Measurements from ENCODE around the gene ZNF490. TPM values are rescaled to one million over a fixed set of nuclear protein-coding genes. Genes with fewer than 3 reads are reported as not detected.
"Not testable (repeated sequence)": the region's sequence is repeated elsewhere in the genome, so short reads cannot be mapped to it uniquely, and the experiment has no call there.

ZNF490 gene
- polyA plus RNA-seq, 1 donor, result 5.7 TPM

- DNase-seq, result no peak
Measured at GRCh38 chr19:12623361-12624031, 12.9 kb upstream of the ZNF490 start.

GRCh38 chr19:12621253-12622024 is 10.8 kb upstream of the ZNF490 start:
- not testable (repeated sequence) for DNase-seq

GRCh38 chr19:12617646-12618045 is 7.0 kb upstream of the ZNF490 start:
- DNase-seq, result no peak

GRCh38 chr19:12611361-12611699 is 717 bp upstream of the ZNF490 start:
- DNase-seq, result peak; percentile 85

- no peak for DNase-seq
Measured at GRCh38 chr19:12607631-12608030, 3.0 kb downstream of the ZNF490 start.

- no peak for DNase-seq
Measured at GRCh38 chr19:12606796-12607195, 3.8 kb downstream of the ZNF490 start.

GRCh38 chr19:12603714-12604113 is 6.9 kb downstream of the ZNF490 start:
- DNase-seq, result no peak

- DNase-seq, result no peak
Measured at GRCh38 chr19:12597594-12597993, 13.0 kb downstream of the ZNF490 start.

- peak; percentile 35 for DNase-seq
Measured at GRCh38 chr19:12596927-12597548, 13.6 kb downstream of the ZNF490 start.

- DNase-seq, result no peak
Measured at GRCh38 chr19:12596485-12596884, 14.1 kb downstream of the ZNF490 start.

- no peak for DNase-seq
Measured at GRCh38 chr19:12581100-12581499, 29.5 kb downstream of the ZNF490 start.

- no peak for DNase-seq
Measured at GRCh38 chr19:12580180-12580694, 30.4 kb downstream of the ZNF490 start.

- no peak for DNase-seq
Measured at GRCh38 chr19:12578641-12579040, 32.0 kb downstream of the ZNF490 start.

GRCh38 chr19:12574036-12574435 is 36.6 kb downstream of the ZNF490 start:
- DNase-seq, result no peak

- no peak for DNase-seq
Measured at GRCh38 chr19:12567951-12568350, 42.7 kb downstream of the ZNF490 start.

GRCh38 chr19:12566380-12566779 is 44.2 kb downstream of the ZNF490 start:
- not testable (repeated sequence) for DNase-seq

GRCh38 chr19:12564016-12564664 is 46.5 kb downstream of the ZNF490 start:
- DNase-seq, result peak; percentile 81

GRCh38 chr19:12555456-12555930 is 55.1 kb downstream of the ZNF490 start:
- peak; percentile 5 for DNase-seq

- peak; percentile 99 for DNase-seq
Measured at GRCh38 chr19:12551060-12551832, 59.4 kb downstream of the ZNF490 start, which contains the start of gene ZNF564. Gene ZNF564 (minus strand): TSS chr19:12551482. CDS start chr19:12551332, 150 bp downstream.

GRCh38 chr19:12546903-12547302 is 63.7 kb downstream of the ZNF490 start:
- no peak for DNase-seq

GRCh38 chr19:12546068-12546467 is 64.5 kb downstream of the ZNF490 start:
- DNase-seq, result no peak

All from left kidney (tissue), 2 donors.